Activated T-helper 1 cell treated with anti-CD3 and anti-CD28 coated beads, Interleukin-12 subunit alpha, Interleukin-12 subunit beta, Interleukin-2, Interleukin-4 antibody, amounts not matched to agents 30 ng/mL and 10 ng/mL and 1 ng/mL, durations not matched to agents 14 hours and 24 hours and 36 hours (primary cell): Measurements from ENCODE around the gene SGSH. TPM values are rescaled to one million over a fixed set of nuclear protein-coding genes. Genes with fewer than 3 reads are reported as not detected.
A peak's percentile ranks its signal among the peaks of the same experiment; 100 is the strongest.

Experiments used
- DNase-seq: peaks from one replicate; pipeline ENCODE4 v3.0.0; 2021; ENCODE audit warnings: low spot score
- H3K27ac Mint-ChIP-seq: one replicate; pipeline ENCODE4 v1.8.0; 2021; ENCODE audit warnings: mild to moderate bottlenecking, mixed read lengths
- H3K27me3 Mint-ChIP-seq: one replicate; pipeline ENCODE4 v1.8.0; 2022; ENCODE audit warnings: mild to moderate bottlenecking, moderate library complexity, mixed read lengths; ENCODE audit not compliant: insufficient read depth
- H3K36me3 Mint-ChIP-seq: one replicate; pipeline ENCODE4 v1.8.0; 2021; ENCODE audit warnings: low read depth, mixed read lengths
- H3K4me1 Mint-ChIP-seq: one replicate; pipeline ENCODE4 v1.8.0; 2021; ENCODE audit warnings: low read depth, mixed read lengths
- H3K4me3 Mint-ChIP-seq: one replicate; pipeline ENCODE4 v1.8.0; 2021; ENCODE audit warnings: mild to moderate bottlenecking, moderate library complexity, mixed read lengths
- H3K9me3 Mint-ChIP-seq: one replicate; pipeline ENCODE4 v1.8.0; 2021; ENCODE audit warnings: mixed read lengths
- intact Hi-C: fragments of 100-400 bp; cut with micrococcal nuclease; formaldehyde crosslinking; loops from one replicate; pipeline ENCODE4 v1.15.1; 2024
- total RNA-seq: library from RNA; stranded (reverse); gene quantifications from 2 replicates; pipeline ENCODE4 v1.2.3, GENCODE V29; 2022

The SGSH gene
- total RNA-seq, 1 donor from 2014 or later: 20.1 TPM

DNA sequence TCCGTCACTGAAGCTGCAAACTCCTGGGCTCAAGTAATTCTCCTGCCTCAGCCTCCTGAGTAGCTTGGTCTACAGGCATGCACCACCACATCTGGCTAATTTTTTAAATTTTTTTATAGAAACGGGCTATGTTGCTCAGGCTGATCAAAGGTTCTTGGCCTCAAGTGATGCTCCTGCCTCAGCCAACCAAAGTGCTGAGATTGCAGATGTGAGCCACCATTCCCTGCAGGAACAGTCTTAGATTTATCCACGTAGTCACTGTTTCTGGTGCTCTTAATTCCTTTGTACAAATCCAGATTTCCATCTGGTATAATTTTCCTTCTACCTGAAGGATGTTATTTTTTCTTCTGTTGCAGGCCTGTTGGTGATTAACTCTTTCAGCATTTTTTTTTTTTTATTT, 13.1 kb upstream of the SGSH start:
- H3K9me3 Mint-ChIP-seq: peaks cover 22% of the 10 kb centered on the region
- H3K36me3 Mint-ChIP-seq: peaks cover 9% of the 10 kb centered on the region
- intact Hi-C loops: no loop called here
- DNase-seq: no peak
- no peaks in the 10 kb centered on the region for H3K4me1 Mint-ChIP-seq
- H3K4me3 Mint-ChIP-seq: no peak overlapping the region
- no peak overlapping the region for H3K27ac Mint-ChIP-seq
- H3K27me3 Mint-ChIP-seq: peaks cover 1% of the 10 kb centered on the region

- Mint-ChIP-seq H3K27me3 (peaks cover 1% of the 10 kb centered on the region), H3K4me3 (no peak overlapping the region), H3K4me1 (no peaks in the 10 kb centered on the region), H3K27ac (no peak overlapping the region), H3K9me3 (peaks cover 22% of the 10 kb centered on the region), H3K36me3 (peaks cover 9% of the 10 kb centered on the region)
- intact Hi-C loops: no loop called here
- DNase-seq: no peak
Measured at GRCh38 chr17:80232438-80232837, 12.3 kb upstream of the SGSH start.

- intact Hi-C loops: no loop called here
- peaks cover 16% of the 10 kb centered on the region for H3K9me3 Mint-ChIP-seq
- H3K36me3 Mint-ChIP-seq: peaks cover 9% of the 10 kb centered on the region
Measured at GRCh38 chr17:80229011-80229410, 8.9 kb upstream of the SGSH start.

GRCh38 chr17:80228477-80228876, 8.3 kb upstream of the SGSH start:
- Mint-ChIP-seq H3K27me3 (no peaks in the 10 kb centered on the region), H3K4me1 (no peaks in the 10 kb centered on the region), H3K27ac (no peak overlapping the region), H3K9me3 (peaks cover 15% of the 10 kb centered on the region), H3K36me3 (peaks cover 6% of the 10 kb centered on the region), H3K4me3 (no peak overlapping the region)
- intact Hi-C loops: no loop called here
- DNase-seq: no peak

More at GRCh38 chr17:80229011-80229410, 8.9 kb upstream of the SGSH start:
- H3K4me1 Mint-ChIP-seq: no peaks in the 10 kb centered on the region
- H3K4me3 Mint-ChIP-seq: no peak overlapping the region
- no peak overlapping the region for H3K27ac Mint-ChIP-seq
- no peak for DNase-seq
- H3K27me3 Mint-ChIP-seq: no peaks in the 10 kb centered on the region

DNA sequence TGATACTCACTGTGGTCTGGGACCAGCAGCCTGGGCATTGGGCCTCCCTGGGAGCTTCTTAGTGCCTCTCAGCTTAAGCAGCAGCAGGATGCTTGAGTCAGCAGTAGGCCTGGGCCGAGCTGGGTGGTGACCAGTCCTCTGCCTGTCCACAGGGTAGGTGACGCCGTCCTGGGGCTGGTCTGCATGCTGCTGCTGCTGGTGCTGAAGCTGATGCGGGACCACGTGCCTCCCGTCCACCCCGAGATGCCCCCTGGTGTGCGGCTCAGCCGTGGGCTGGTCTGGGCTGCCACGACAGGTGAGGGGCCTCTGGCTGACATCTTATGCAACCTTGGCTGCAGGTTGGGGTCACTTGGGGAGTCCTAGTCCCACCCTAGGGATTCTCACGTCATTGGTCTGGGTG, 7.5 kb upstream of the SGSH start:
- intact Hi-C loops: no loop called here
- Mint-ChIP-seq H3K27ac (no peak overlapping the region), H3K9me3 (peaks cover 10% of the 10 kb centered on the region), H3K36me3 (peaks cover 3% of the 10 kb centered on the region), H3K27me3 (no peaks in the 10 kb centered on the region), H3K4me3 (no peak overlapping the region), H3K4me1 (no peaks in the 10 kb centered on the region)
- no peak for DNase-seq

DNA sequence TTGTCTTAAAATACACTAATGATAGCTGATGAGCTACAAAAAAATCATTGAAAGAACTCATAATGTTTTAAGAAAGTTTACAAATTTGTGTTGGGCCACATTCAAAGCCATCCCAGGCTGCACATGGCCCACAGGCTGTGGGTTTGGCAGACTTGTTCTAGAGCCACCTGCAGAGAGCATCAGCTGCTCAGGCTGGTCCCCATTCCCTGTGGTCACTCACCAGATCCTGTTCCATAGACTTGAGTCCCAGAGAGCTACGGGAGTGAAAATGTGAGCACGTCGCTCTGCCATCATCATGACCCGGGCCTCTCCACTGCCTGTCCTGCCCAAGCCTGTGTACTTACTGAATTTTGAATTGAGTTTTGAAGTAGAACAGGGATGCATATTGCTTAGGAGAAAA, 7.0 kb upstream of the SGSH start:
- no peak overlapping the region for H3K27ac Mint-ChIP-seq
- intact Hi-C loops: no loop called here
- H3K4me3 Mint-ChIP-seq: no peak overlapping the region
- peaks cover 7% of the 10 kb centered on the region for H3K9me3 Mint-ChIP-seq
- no peaks in the 10 kb centered on the region for H3K27me3 Mint-ChIP-seq
- H3K4me1 Mint-ChIP-seq: no peaks in the 10 kb centered on the region
- no peaks in the 10 kb centered on the region for H3K36me3 Mint-ChIP-seq
- DNase-seq: no peak

DNA sequence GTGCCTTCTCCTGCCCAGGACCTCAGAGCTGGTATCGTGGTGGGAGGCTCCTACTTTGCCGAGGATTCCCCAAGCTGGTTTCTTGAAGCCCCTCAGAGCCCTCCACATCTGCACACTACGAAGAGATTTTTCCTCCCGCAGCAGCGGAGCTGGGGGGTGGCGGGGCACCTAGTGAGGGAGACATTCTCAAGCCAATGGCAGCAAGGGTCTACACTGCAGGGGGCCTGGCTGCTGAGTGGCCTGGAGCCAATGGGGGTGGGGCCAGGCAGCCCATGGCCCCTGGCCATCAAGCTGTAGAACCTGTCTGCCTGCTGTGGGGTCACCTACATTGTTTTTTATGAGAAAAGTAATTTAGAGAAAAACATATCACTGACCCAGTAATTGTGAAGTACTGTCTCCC, 5.1 kb upstream of the SGSH start:
- H3K36me3 Mint-ChIP-seq: no peaks in the 10 kb centered on the region
- no peaks in the 10 kb centered on the region for H3K27me3 Mint-ChIP-seq
- no peaks in the 10 kb centered on the region for H3K9me3 Mint-ChIP-seq
- no peak for DNase-seq
- H3K27ac Mint-ChIP-seq: no peak overlapping the region
- no peak overlapping the region for H3K4me3 Mint-ChIP-seq
- H3K4me1 Mint-ChIP-seq: no peaks in the 10 kb centered on the region
- intact Hi-C loops: no loop called here

- Mint-ChIP-seq H3K27ac (no peak overlapping the region), H3K36me3 (no peaks in the 10 kb centered on the region), H3K4me3 (no peak overlapping the region), H3K4me1 (peaks cover 2% of the 10 kb centered on the region), H3K27me3 (no peaks in the 10 kb centered on the region), H3K9me3 (no peaks in the 10 kb centered on the region)
- no peak for DNase-seq
- intact Hi-C loops: no loop called here
Measured at GRCh38 chr17:80224683-80225082, 4.5 kb upstream of the SGSH start.

DNA sequence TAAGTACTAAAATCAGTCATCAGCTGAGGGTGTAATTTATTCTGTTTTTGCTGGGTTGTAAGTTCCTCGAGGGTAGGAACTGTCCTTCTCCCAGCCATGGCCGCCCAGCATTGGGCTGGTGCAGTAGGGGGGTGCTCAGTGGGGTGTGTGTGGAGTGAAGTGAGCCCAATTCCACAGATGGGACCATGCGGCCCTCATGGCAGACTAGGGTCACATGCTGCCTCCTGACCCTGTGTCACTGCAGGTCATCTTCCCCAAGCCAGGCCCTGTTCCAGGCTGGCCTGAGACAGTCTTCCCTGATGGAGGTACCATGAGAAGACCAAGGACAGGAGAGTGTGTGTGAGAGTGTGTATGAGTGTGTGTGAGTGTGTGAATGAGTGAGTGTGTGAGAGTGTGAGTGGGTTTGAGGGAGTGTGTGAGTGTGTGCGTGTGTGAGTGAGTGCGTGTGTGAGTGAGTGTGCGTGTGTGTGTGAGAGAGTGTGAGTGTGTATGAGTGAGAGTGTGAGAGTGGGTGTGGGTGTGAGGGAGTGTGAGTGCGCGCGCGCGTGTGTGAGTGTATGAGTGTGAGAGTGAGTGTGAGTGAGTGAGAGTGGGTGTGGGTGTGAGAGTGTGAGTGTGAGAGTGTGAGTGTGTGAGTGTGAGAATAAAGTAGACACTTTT, 3.8 kb upstream of the SGSH start:
- Mint-ChIP-seq H3K9me3 (no peaks in the 10 kb centered on the region), H3K4me3 (no peak overlapping the region), H3K36me3 (no peaks in the 10 kb centered on the region), H3K27me3 (no peaks in the 10 kb centered on the region), H3K27ac (no peak overlapping the region), H3K4me1 (peaks cover 7% of the 10 kb centered on the region)
- DNase-seq: no peak
- intact Hi-C loops: no loop called here

- DNase-seq: no peak
- H3K4me1 Mint-ChIP-seq: peaks cover 14% of the 10 kb centered on the region
- no peaks in the 10 kb centered on the region for H3K36me3 Mint-ChIP-seq
- no peaks in the 10 kb centered on the region for H3K9me3 Mint-ChIP-seq
- peak overlapping the region; percentile 53 for H3K4me3 Mint-ChIP-seq
- H3K27me3 Mint-ChIP-seq: no peaks in the 10 kb centered on the region
- intact Hi-C loops: no loop called here
- H3K27ac Mint-ChIP-seq: no peak overlapping the region
Measured at GRCh38 chr17:80223142-80223815, 3.1 kb upstream of the SGSH start.

GRCh38 chr17:80222376-80223141, 2.4 kb upstream of the SGSH start:
- Mint-ChIP-seq H3K27me3 (no peaks in the 10 kb centered on the region), H3K4me1 (peaks cover 16% of the 10 kb centered on the region), H3K9me3 (no peaks in the 10 kb centered on the region), H3K27ac (no peak overlapping the region), H3K36me3 (peaks cover 2% of the 10 kb centered on the region), H3K4me3 (peak overlapping the region; percentile 53)
- intact Hi-C loops: no loop called here
- no peak for DNase-seq

DNA sequence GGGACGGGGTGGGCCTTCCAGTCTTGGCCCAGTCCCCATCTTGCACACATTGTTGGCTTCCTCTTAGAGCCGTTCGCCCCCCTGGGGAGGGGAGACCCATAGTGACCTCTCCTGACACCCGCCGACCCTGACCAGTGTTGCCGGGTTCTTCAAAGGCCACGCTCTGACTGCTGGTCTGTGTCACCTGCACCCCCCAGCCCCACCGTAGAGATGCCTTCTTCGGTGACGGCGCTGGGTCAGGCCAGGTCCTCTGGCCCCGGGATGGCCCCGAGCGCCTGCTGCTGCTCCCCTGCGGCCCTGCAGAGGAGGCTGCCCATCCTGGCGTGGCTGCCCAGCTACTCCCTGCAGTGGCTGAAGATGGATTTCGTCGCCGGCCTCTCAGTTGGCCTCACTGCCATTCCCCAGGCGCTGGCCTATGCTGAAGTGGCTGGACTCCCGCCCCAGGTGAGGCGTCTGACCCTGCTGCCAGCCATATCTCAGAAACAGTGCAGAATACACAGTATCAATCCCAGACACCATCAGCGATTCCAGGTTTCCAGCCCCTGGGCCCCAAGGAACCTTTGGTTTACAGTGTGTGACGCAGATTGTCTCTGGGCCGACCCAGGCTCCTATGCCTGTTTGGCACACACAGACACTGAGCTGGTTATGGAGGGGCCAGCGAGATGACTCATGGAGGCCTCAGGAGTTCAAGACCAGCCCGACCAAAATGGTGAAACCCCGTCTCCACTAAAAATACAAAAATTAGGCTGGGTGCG, 1.4 kb upstream of the SGSH start:
- Mint-ChIP-seq H3K27ac (peak overlapping the region; percentile 73), H3K4me1 (peaks cover 20% of the 10 kb centered on the region), H3K27me3 (no peaks in the 10 kb centered on the region), H3K4me3 (peak overlapping the region; percentile 81), H3K36me3 (peaks cover 4% of the 10 kb centered on the region), H3K9me3 (no peaks in the 10 kb centered on the region)
- intact Hi-C loops: no loop called here
- no peak for DNase-seq
